Effector CD8-positive, alpha-beta T cell (primary cell): Measurements from ENCODE around the gene SYNGR3.

Experiments
- DNase-seq: peaks from one replicate; lab custom pipeline; 2025; lab: John Stamatoyannopoulos, UW

SYNGR3 gene

GRCh38 chr16:1976951-1977874 is 12.6 kb upstream of the SYNGR3 start:
- DNase-seq, result no peak

GRCh38 chr16:1977875-1978268 is 11.9 kb upstream of the SYNGR3 start:
- DNase-seq, result no peak

- no peak for DNase-seq
These were observed 11.2 kb upstream of the SYNGR3 start for GRCh38 chr16:1978476-1979120.

GRCh38 chr16:1979271-1980029 is 10.3 kb upstream of the SYNGR3 start:
- no peak for DNase-seq

GRCh38 chr16:1980030-1980769 is 9.6 kb upstream of the SYNGR3 start:
- no peak for DNase-seq

GRCh38 chr16:1980770-1981087 is 9.0 kb upstream of the SYNGR3 start:
- DNase-seq, result no peak

- no peak for DNase-seq
These were observed 8.4 kb upstream of the SYNGR3 start, which contains the start of gene NOXO1 for GRCh38 chr16:1981398-1981836. NOXO1 (minus strand) TSS chr16:1981469; CDS start chr16:1981179, 290 bp downstream.

GRCh38 chr16:1982013-1982433 is 7.7 kb upstream of the SYNGR3 start:
- DNase-seq, result no peak

GRCh38 chr16:1982991-1983543 is 6.7 kb upstream of the SYNGR3 start:
- DNase-seq, result no peak

- peak; percentile 18 for DNase-seq
These were observed 6.0 kb upstream of the SYNGR3 start, which contains the start of gene GFER for GRCh38 chr16:1983544-1984346. GFER (plus strand) TSS chr16:1984193; CDS start chr16:1984219, 26 bp downstream.

GRCh38 chr16:1984347-1985225 is 5.2 kb upstream of the SYNGR3 start:
- no peak for DNase-seq

- DNase-seq, result no peak
These were observed 4.2 kb upstream of the SYNGR3 start for GRCh38 chr16:1985466-1986150.

GRCh38 chr16:1987198-1987597 is 2.6 kb upstream of the SYNGR3 start:
- no peak for DNase-seq

- no peak for DNase-seq
These were observed 256 bp downstream of the SYNGR3 start for GRCh38 chr16:1990101-1990350.

GRCh38 chr16:1990351-1991134 is 773 bp downstream of the SYNGR3 start:
- DNase-seq, result no peak

GRCh38 chr16:1991135-1991551 is 1.4 kb downstream of the SYNGR3 start:
- no peak for DNase-seq

- no peak for DNase-seq
These were observed 1.8 kb downstream of the SYNGR3 start for GRCh38 chr16:1991588-1991947.

GRCh38 chr16:1991948-1992703 is 2.4 kb downstream of the SYNGR3 start:
- DNase-seq, result peak; percentile 99
